HCT116 (cell line): ENCODE results near the gene WFDC5. TPM values are rescaled to one million over a fixed set of nuclear protein-coding genes. Genes with fewer than 3 reads are reported as not detected.

Experiments used
- ATAC-seq: fragments of 200-7000 bp; cut with Tn5 transposase; 2 replicates; pipeline ENCODE4 v1.9.1; 2020; ENCODE audit warnings: mild to moderate bottlenecking, moderate library complexity
- BruUV-seq: library from RNA; stranded (reverse); fragments of 400-500 nt; replicated peaks from 2 replicates; lab custom pipeline; 2021; lab: Mats Ljungman, UMichigan
- CTCF ChIA-PET: fragments of 300-600 bp; sonication (Branson Sonifier 250); formaldehyde crosslinking; loops from one replicate; lab custom pipeline; 2021; ENCODE audit warnings: antibody characterized with exemption; lab: Charles Lee
- POLR2A ChIA-PET: fragments of 300-600, 350-600 bp; sonication (Branson Sonifier 250); formaldehyde crosslinking; loops from one replicate; lab custom pipeline; 2021; ENCODE audit warnings: antibody characterized with exemption; lab: Charles Lee
- RAD21 ChIA-PET, 2 experiments: fragments of 300-600 bp; sonication (Branson Sonifier 250); formaldehyde crosslinking; loops; one replicate each; lab custom pipeline; 2023; ENCODE audit warnings: low total read pairs in 2 of 2; ENCODE audit not compliant: uncharacterized antibody in 2 of 2, unreplicated experiment in 2 of 2, low non-redundant PET in 1 of 2; lab: Charles Lee
- DNase-seq: peaks from one replicate; pipeline ENCODE4 v3.0.0-alpha.2; 2010; ENCODE audit warnings: low read depth, low spot score
- H2AFZ ChIP-seq: fragments of 200-600 bp; shearing (Covaris generic), sonication (generic); 2 replicates; pipeline ENCODE4 v1.6.1; 2017; ENCODE audit warnings: low read depth, mixed run types, mixed read lengths, antibody characterized with exemption, low read length; ENCODE audit not compliant: poor library complexity, severe bottlenecking
- H3K27ac ChIP-seq: 2 replicates; pipeline ENCODE4 v1.5.1; 2012; ENCODE audit warnings: low read depth, low read length
- H3K27me3 ChIP-seq: fragments of 200-600 bp; sonication (generic); 2 replicates; pipeline ENCODE4 v1.6.1; 2016; ENCODE audit warnings: mixed run types, low read length, mixed read lengths; ENCODE audit not compliant: insufficient read depth
- H3K36me3 ChIP-seq, 2 experiments: fragments of 200-500 bp in 1 of 2; fragments of 200-600 bp in 1 of 2; sonication (Bioruptor generic) in 1 of 2; sonication (generic) in 1 of 2; 2 replicates each; pipeline versions ENCODE4 v1.5.1 to v1.6.1; 2014 to 2016; ENCODE audit warnings: low read length in 2 of 2, inconsistent platforms in 1 of 2, mixed read lengths in 1 of 2, mixed run types in 1 of 2; ENCODE audit not compliant: insufficient read depth in 2 of 2, control insufficient read depth in 1 of 2
- H3K4me1 ChIP-seq, 2 experiments: fragments of 200-600 bp in 1 of 2; sonication (generic) in 1 of 2; 2 replicates each; pipeline versions ENCODE4 v1.5.1 to v1.6.1; 2012 to 2017; ENCODE audit warnings: low read length in 2 of 2, inconsistent platforms in 1 of 2, mild to moderate bottlenecking in 1 of 2, mixed read lengths in 1 of 2, mixed run types in 1 of 2, moderate library complexity in 1 of 2; ENCODE audit not compliant: insufficient read depth in 2 of 2, control insufficient read depth in 1 of 2
- H3K4me2 ChIP-seq: fragments of 200-600 bp; sonication (generic); 2 replicates; pipeline ENCODE4 v1.6.1; 2017; ENCODE audit warnings: mixed run types, low read length, mixed read lengths
- H3K4me3 ChIP-seq, 2 experiments: fragments of 200-600 bp in 1 of 2; sonication (generic) in 1 of 2; replicated peaks in 1 of 2; 2 replicates each; pipeline ENCODE4 v1.5.1; 2011 to 2016; ENCODE audit warnings: low read length in 2 of 2, control low read depth in 1 of 2, low read depth in 1 of 2, mild to moderate bottlenecking in 1 of 2, mixed read lengths in 1 of 2, mixed run types in 1 of 2
- H3K79me2 ChIP-seq: fragments of 200-600 bp; sonication (generic); 2 replicates; pipeline ENCODE4 v1.6.1; 2017; ENCODE audit warnings: mild to moderate bottlenecking, mixed run types, low read length, moderate library complexity, mixed read lengths; ENCODE audit not compliant: insufficient read depth
- H3K9ac ChIP-seq: fragments of 200-600 bp; sonication (generic); 2 replicates; pipeline ENCODE4 v1.6.1; 2016; ENCODE audit warnings: low read length, mixed read lengths
- H3K9me2 ChIP-seq: fragments of 200-600 bp; sonication (generic), shearing (Covaris generic); 2 replicates; pipeline ENCODE4 v1.6.1; 2017; ENCODE audit warnings: mixed run types, mild to moderate bottlenecking, moderate library complexity; ENCODE audit not compliant: insufficient read depth
- H3K9me3 ChIP-seq, 2 experiments: fragments of 200-500 bp in 1 of 2; fragments of 200-600 bp in 1 of 2; sonication (Bioruptor generic) in 1 of 2; sonication (generic) in 1 of 2; 2 replicates each; pipeline ENCODE4 v1.6.1; 2014 to 2017; ENCODE audit warnings: low read length in 2 of 2, mixed read lengths in 2 of 2, inconsistent platforms in 1 of 2, low read depth in 1 of 2, mild to moderate bottlenecking in 1 of 2, mixed run types in 1 of 2, moderate library complexity in 1 of 2; ENCODE audit not compliant: control insufficient read depth in 1 of 2, insufficient read depth in 1 of 2
- H4K20me1 ChIP-seq: fragments of 200-600 bp; sonication (generic), shearing (Covaris generic); 2 replicates; pipeline ENCODE4 v1.6.1; 2017; ENCODE audit warnings: mixed run types, mild to moderate bottlenecking, moderate library complexity; ENCODE audit not compliant: insufficient read depth
- ATF3 ChIP-seq: IDR thresholded peaks from 2 replicates; pipeline ENCODE4 v1.6.1; 2012
- CBX3 ChIP-seq: IDR thresholded peaks from 2 replicates; pipeline ENCODE4 v1.6.1; 2012; ENCODE audit warnings: low read depth
- CEBPB ChIP-seq: IDR thresholded peaks from 2 replicates; pipeline ENCODE4 v1.6.1; 2012; ENCODE audit warnings: low read depth
- FOSL1 ChIP-seq: IDR thresholded peaks from 2 replicates; pipeline ENCODE4 v1.6.1; 2012; ENCODE audit warnings: low read depth
- JUND ChIP-seq: IDR thresholded peaks from 2 replicates; pipeline ENCODE4 v1.6.1; 2012
- POLR2A ChIP-seq: IDR thresholded peaks from 2 replicates; pipeline ENCODE4 v1.7.0; 2011; ENCODE audit warnings: borderline replicate concordance; ENCODE audit not compliant: insufficient read depth, insufficient read length; ENCODE audit errors: extremely low read depth
- POLR2AphosphoS5 ChIP-seq: IDR thresholded peaks from 2 replicates; pipeline ENCODE4 v1.6.1; 2011; ENCODE audit warnings: mild to moderate bottlenecking, low read depth, low read length, moderate library complexity
- RAD21 ChIP-seq: IDR thresholded peaks from 2 replicates; pipeline ENCODE4 v1.6.1; 2012; ENCODE audit warnings: low read depth, mild to moderate bottlenecking
- ZFX ChIP-seq: fragments of 450-650 bp; IDR thresholded peaks from 2 replicates; pipeline ENCODE4 v1.6.1; 2017
- intact Hi-C: fragments of 100-400 bp; cut with micrococcal nuclease; formaldehyde crosslinking; loops from 2 replicates; pipeline ENCODE4 v1.10.0; 2022
- total RNA-seq: library from RNA; stranded (reverse); gene quantifications from one replicate; pipeline ENCODE4 v1.2.1, GENCODE V29; 2021; ENCODE audit not compliant: unreplicated experiment

Gene WFDC5
- total RNA-seq, 1 experiment from 2014 or later, result not detected

- TF ChIP-seq POLR2AphosphoS5 (no peak), RAD21 (no peak), ATF3 (no peak)
Observed at GRCh38 chr20:45072066-45072465, 42.9 kb downstream of the WFDC5 start (continued).

- H2AFZ ChIP-seq, result no peak overlapping the region
- H3K4me2 ChIP-seq, result peak overlapping the region; percentile 29
- ChIA-PET RAD21 (no interaction called here), POLR2A (no interaction called here), CTCF (interaction anchor here (0.9 to 1.3 kb wide), 4 partner anchors 20 to 159 kb away, joined by 3 to 5 read pairs (median 5); no protein-coding TSS in a partner anchor)
- intact Hi-C loops, result no loop called here
- no peak; the same call in 1 of the 2 replicates for ATAC-seq
- no peaks in the 10 kb centered on the region for H3K9me2 ChIP-seq
- no peaks in the 10 kb centered on the region for H3K9me3 ChIP-seq
- H4K20me1 ChIP-seq, result peaks cover 4% of the 10 kb centered on the region; the same call in 1 of the 2 replicates
- no peak overlapping the region for H3K9ac ChIP-seq
- DNase-seq, result no peak
- H3K4me3 ChIP-seq, result no peak overlapping the region
- H3K4me1 ChIP-seq, result peaks cover 8 to 10% of the 10 kb centered on the region in 2 experiments; a peak in 3 of 4 replicates
- TF ChIP-seq FOSL1, result peak; percentile 18; the same call in 1 of the 2 replicates
- TF ChIP-seq CEBPB, result peak; percentile 70
- TF ChIP-seq JUND, result 0 out of 2 replicates have a peak, but pooled peaks have one; percentile 22
- TF ChIP-seq ATF3, result no peak
- H3K27me3 ChIP-seq, result no peaks in the 10 kb centered on the region
- H3K79me2 ChIP-seq, result no peaks in the 10 kb centered on the region; the same call in 1 of the 2 replicates
- BruUV-seq, result no TSS peak
- no peak overlapping the region for H3K27ac ChIP-seq
- peaks cover 0 to 7% of the 10 kb centered on the region in 2 experiments; a peak in 3 of 4 replicates for H3K36me3 ChIP-seq
Observed at GRCh38 chr20:45070932-45071632, 43.9 kb downstream of the WFDC5 start.

GRCh38 chr20:45069261-45069660 lies 45.7 kb downstream of the WFDC5 start:
- Histone ChIP-seq H3K9ac (no peak overlapping the region), H3K4me1 (peaks cover 8 to 10% of the 10 kb centered on the region in 2 experiments; a peak in 3 of 4 replicates), H3K9me3 (no peaks in the 10 kb centered on the region), H3K79me2 (peaks cover 5% of the 10 kb centered on the region), H3K4me2 (no peak overlapping the region), H4K20me1 (peaks cover 4% of the 10 kb centered on the region; the same call in 1 of the 2 replicates), H2AFZ (no peak overlapping the region), H3K27ac (no peak overlapping the region), H3K9me2 (no peaks in the 10 kb centered on the region), H3K27me3 (no peaks in the 10 kb centered on the region), H3K4me3 (no peak overlapping the region), H3K36me3 (no peaks in the 10 kb centered on the region)
- no peak for TF ChIP-seq POLR2A
- no peak for TF ChIP-seq CBX3
- no peak for TF ChIP-seq ZFX
- ChIA-PET RAD21 (no interaction called here), POLR2A (no interaction called here), CTCF (no interaction called here)
- BruUV-seq, result no TSS peak
- no peak for DNase-seq
- no peak for ATAC-seq
- intact Hi-C loops, result no loop called here
